Testis (tissue), 3 donors: ENCODE results near the gene PIH1D1. TPM values are rescaled to one million over a fixed set of nuclear protein-coding genes. Genes with fewer than 3 reads are reported as not detected.

Experiments
- DNase-seq: peaks from one replicate; pipeline ENCODE4 v3.0.0-alpha.2; 2019
- H3K27ac ChIP-seq, 2 donors: fragments of 200-600 bp; sonication (generic); one replicate each; pipeline ENCODE4 v1.5.1; 2019
- H3K27me3 ChIP-seq: fragments of 200-600 bp; sonication (generic); one replicate; pipeline ENCODE4 v1.5.1; 2019
- H3K36me3 ChIP-seq: fragments of 200-600 bp; sonication (generic); one replicate; pipeline ENCODE4 v1.5.1; 2017; ENCODE audit warnings: low read depth; ENCODE audit errors: missing control alignments
- H3K4me1 ChIP-seq: fragments of 200-600 bp; sonication (generic); one replicate; pipeline ENCODE4 v1.5.1; 2019
- H3K4me3 ChIP-seq, 2 donors: fragments of 200-600 bp; sonication (generic); one replicate each; pipeline ENCODE4 v1.5.1; 2017 to 2019
- H3K9me3 ChIP-seq: fragments of 200-600 bp; sonication (generic); one replicate; pipeline ENCODE4 v1.5.1; 2017
- POLR2A ChIP-seq: fragments of 450-650 bp; IDR thresholded peaks from one replicate; pipeline ENCODE4 v1.6.1; 2017; ENCODE audit warnings: antibody characterized with exemption, mild to moderate bottlenecking, moderate library complexity
- WGBS, 2 donors: methylation state at CpG; one replicate each; pipeline ENCODE4 v1.1.5; 2018; 5-methylcytosine and 5-hydroxymethylcytosine counted together
- intact Hi-C: fragments of 100-400 bp; cut with DNase I; formaldehyde crosslinking; loops from one replicate; pipeline ENCODE4 v1.15.1; 2023; ENCODE audit warnings: low total_unique reads
- polyA plus RNA-seq: library from polyadenylated mRNA; stranded (reverse); fragments of 350-450 nt; fragmentation: Illumina TruSeq; extraction: RNeasy Lipid Tissue Mini Kit (QIAGEN cat#74804); gene quantifications from one replicate; pipeline ENCODE4 v1.2.3, GENCODE V29; 2014; ENCODE audit warnings: low read depth, low replicate concordance; ENCODE audit not compliant: insufficient read depth
- total RNA-seq, 2 donors: library from RNA; depleted of rRNA; stranded (reverse); fragments of >200 nt; gene quantifications; one replicate each; pipeline ENCODE4 v1.2.3, GENCODE V29; 2016
- TF ChIP-seq, protein P1 (sequence below), 3 experiments: fragments of 450-650 bp in 2 of 3; fragments of 200-600 bp in 1 of 3; sonication (generic) in 1 of 3; IDR thresholded peaks; one replicate each; pipeline ENCODE4 v1.5.1; 2016 to 2019; ENCODE audit warnings: antibody characterized with exemption in 3 of 3, mild to moderate bottlenecking in 2 of 3, moderate library complexity in 1 of 3

PIH1D1 gene
- total and polyA plus RNA-seq, 3 donors from 2014 or later = 45.9 to 55.3 (median 49.6) TPM

DNA sequence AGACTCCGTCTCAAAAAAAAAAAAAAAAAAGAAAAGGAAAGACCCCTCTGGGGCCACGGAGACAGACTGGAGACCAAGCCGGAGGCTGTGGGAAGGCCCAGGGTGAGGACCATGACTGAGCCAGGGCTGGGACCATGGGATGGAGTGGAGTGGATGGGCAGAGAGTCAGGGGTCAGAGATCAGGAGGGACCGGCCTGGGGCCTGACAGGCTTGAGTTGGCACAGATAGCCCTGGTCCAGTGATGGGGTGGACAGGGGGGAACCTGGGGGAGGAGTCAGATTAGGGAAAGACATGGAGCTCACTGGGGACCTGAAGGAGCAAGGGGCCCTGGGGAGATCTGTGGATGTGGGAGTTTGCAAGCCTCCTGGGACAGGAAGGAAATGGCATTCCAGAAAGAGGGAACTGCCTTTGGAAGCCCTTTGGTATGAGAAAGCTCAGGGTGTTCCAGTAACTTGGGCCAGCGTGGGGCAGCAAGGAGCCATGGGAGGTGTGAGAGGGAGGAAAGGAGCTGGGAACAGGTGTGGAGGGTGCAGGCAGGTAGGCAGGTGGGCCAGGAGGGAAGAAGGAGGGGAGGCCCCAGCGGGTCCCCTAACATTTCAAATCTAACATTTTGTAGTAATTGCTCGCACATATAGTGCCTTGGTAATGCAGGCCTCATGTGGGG lies 29.5 kb upstream of the PIH1D1 start:
- no peak for TF ChIP-seq POLR2A
- TF ChIP-seq, protein P1, sequence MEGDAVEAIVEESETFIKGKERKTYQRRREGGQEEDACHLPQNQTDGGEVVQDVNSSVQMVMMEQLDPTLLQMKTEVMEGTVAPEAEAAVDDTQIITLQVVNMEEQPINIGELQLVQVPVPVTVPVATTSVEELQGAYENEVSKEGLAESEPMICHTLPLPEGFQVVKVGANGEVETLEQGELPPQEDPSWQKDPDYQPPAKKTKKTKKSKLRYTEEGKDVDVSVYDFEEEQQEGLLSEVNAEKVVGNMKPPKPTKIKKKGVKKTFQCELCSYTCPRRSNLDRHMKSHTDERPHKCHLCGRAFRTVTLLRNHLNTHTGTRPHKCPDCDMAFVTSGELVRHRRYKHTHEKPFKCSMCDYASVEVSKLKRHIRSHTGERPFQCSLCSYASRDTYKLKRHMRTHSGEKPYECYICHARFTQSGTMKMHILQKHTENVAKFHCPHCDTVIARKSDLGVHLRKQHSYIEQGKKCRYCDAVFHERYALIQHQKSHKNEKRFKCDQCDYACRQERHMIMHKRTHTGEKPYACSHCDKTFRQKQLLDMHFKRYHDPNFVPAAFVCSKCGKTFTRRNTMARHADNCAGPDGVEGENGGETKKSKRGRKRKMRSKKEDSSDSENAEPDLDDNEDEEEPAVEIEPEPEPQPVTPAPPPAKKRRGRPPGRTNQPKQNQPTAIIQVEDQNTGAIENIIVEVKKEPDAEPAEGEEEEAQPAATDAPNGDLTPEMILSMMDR (IDR thresholded peaks at IDR 0.05) = no peak
- no peaks in the 10 kb centered on the region for H3K9me3 ChIP-seq
- H3K4me3 ChIP-seq = no peak overlapping the region
- H3K36me3 ChIP-seq = no peaks in the 10 kb centered on the region
- H3K4me1 ChIP-seq = no peaks in the 10 kb centered on the region
- H3K27ac ChIP-seq = no peak overlapping the region
- intact Hi-C loops = no loop called here
- no peak for DNase-seq
- 88 to 91% methylated on average over 7 of the region's 7 CpGs for WGBS, 2 donors
- no peaks in the 10 kb centered on the region for H3K27me3 ChIP-seq

DNA sequence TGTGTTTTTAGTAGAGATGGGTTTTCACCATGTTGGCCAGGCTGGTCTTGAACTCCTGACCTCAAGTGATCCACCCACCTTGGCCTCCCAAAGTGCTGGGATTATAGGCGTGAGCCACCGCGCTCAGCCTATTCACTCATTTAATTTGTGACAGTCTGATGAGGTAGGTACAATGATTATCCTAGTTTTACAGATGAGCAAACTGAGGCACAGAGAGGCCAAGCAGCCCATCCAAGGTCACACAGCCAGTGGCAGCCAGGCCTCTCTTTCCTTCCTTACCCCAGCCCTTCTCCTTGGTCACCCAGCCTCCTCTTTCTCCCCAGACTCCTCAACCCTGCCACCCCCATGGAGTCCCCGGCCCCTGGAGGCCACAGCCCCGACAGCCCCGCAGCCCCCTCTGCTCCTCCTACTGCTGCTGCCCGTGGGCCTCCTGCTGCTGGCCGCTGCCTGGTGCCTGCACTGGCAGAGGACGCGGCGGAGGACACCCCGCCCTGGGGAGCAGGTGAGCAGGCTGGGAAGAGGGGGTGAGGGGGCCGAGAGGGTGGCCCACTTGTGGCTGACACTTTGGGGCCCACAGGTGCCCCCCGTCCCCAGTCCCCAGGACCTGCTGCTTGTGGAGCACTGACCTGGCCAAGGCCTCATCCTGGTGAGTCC lies 28.5 kb upstream of the PIH1D1 start:
- no peak overlapping the region for H3K4me3 ChIP-seq
- no peaks in the 10 kb centered on the region for H3K27me3 ChIP-seq
- H3K36me3 ChIP-seq = no peaks in the 10 kb centered on the region
- no peaks in the 10 kb centered on the region for H3K4me1 ChIP-seq
- no peaks in the 10 kb centered on the region for H3K9me3 ChIP-seq
- WGBS, 2 donors = 94 to 95% methylated on average over 13 to 14 of the region's 14 CpGs
- intact Hi-C loops = no loop called here
- no peak overlapping the region for H3K27ac ChIP-seq
- DNase-seq = no peak
- TF ChIP-seq, protein P1 (IDR thresholded peaks at IDR 0.05) = no peak
- TF ChIP-seq POLR2A = no peak

DNA sequence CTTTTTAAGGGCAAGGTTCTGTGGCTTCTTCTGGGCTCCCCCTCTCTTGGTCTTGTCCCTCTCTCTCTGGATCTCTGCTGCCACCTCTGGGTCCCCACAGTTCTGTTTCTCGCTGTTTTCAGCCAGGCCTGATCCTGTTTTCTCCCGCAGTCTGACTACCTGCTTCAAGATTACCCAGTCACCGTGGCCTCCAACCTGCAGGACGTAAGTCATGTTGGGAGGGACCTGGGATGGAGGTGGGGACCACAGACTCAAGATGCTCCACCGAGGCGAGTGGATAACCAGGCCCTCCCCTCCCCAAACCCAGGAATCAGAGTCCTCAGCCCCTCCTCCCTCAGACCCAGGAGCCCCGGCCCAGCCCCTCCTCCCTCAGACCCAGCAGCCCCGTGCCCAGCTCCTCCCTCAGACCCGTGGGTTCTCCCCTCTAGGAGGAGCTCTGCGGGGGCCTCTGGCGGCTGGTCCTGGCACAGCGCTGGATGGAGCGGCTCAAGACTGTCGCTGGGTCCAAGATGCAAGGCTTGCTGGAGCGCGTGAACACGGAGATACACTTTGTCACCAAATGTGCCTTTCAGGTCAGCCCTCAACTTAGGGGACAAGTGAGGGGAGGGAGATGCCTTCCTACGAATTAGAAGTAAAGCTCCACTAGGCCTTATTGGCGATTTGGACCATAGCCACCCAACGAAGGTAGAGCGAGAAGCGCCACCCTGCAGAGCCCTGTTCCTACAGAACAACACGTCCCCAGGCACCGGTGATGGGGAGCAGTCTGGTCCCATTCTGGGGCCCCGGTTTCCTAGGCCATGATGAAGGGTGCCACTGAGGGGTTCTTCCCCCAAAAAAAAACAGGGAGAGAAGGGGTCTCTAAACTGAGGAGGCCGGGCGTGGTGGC lies 24.6 kb upstream of the PIH1D1 start:
- H3K9me3 ChIP-seq = no peaks in the 10 kb centered on the region
- H3K27me3 ChIP-seq = no peaks in the 10 kb centered on the region
- intact Hi-C loops = no loop called here
- no peak overlapping the region for H3K4me3 ChIP-seq
- H3K4me1 ChIP-seq = no peaks in the 10 kb centered on the region
- WGBS, 2 donors = 68 to 82% methylated on average over 22 to 25 of the region's 27 CpGs
- H3K36me3 ChIP-seq = no peaks in the 10 kb centered on the region
- no peak overlapping the region for H3K27ac ChIP-seq
- DNase-seq = no peak
- TF ChIP-seq POLR2A = no peak
- TF ChIP-seq, protein P1 (IDR thresholded peaks at IDR 0.05) = peak in 2 of 3 experiments; percentile 14 to 28

DNA sequence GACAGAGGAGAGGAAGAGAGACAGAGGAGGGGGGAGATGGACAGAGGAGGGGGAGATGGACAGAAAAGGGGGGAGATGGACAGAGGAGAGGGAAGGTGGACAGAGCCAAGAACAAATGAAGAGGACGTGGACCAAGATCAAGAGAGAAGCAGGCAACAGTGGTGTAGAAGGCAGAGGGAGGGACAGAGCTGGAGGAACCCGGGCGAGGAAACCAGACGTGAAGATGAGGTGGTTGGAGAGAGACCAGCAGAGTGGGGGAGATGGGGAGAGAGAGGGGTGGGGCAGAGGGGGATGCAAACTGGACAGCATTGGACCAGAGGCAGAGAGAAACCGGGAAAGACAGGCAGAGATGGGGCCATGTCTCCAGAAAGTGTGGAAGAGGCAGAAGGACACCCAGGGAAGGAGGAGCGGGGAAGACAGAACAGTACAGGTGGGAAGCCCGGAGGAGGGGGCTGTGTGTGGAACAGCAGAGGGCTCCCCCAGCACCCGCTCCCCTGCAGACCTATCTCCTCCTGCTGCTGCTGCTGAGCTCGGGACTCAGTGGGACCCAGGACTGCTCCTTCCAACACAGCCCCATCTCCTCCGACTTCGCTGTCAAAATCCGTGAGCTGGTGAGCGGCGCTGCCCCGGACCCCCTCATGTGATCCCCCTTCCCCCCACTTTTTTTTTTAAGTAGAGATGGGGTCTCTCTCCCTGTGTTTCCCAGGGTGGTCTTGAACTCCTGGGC lies 23.7 kb upstream of the PIH1D1 start:
- no peaks in the 10 kb centered on the region for H3K36me3 ChIP-seq
- H3K4me3 ChIP-seq = no peak overlapping the region
- H3K4me1 ChIP-seq = no peaks in the 10 kb centered on the region
- H3K9me3 ChIP-seq = no peaks in the 10 kb centered on the region
- TF ChIP-seq, protein P1 (IDR thresholded peaks at IDR 0.05) = no peak
- no peak for TF ChIP-seq POLR2A
- DNase-seq = no peak
- no peak overlapping the region for H3K27ac ChIP-seq
- no peaks in the 10 kb centered on the region for H3K27me3 ChIP-seq
- 70 to 71% methylated on average over 15 of the region's 15 CpGs for WGBS, 2 donors
- intact Hi-C loops = no loop called here
